ENCODE results near the gene GLTP.

Gene GLTP

GRCh38 chr12:109821968-109822367 is 58.4 kb downstream of the GLTP start:
- no peaks in the 10 kb centered on the region for H3K4me1 Mint-ChIP-seq
- no peak for TF ChIP-seq CTCF (IDR thresholded peaks at IDR 0.05; ENCODE audit: unreplicated experiment in 3 of 3)
- peaks cover 11% of the 10 kb centered on the region for H3K27me3 Mint-ChIP-seq (ENCODE audit: low read depth)
- no peak overlapping the region for H3K27ac Mint-ChIP-seq
- no peaks in the 10 kb centered on the region for H3K9me3 Mint-ChIP-seq
- H3K4me3 Mint-ChIP-seq = no peak overlapping the region
- no peaks in the 10 kb centered on the region for H3K36me3 Mint-ChIP-seq (ENCODE audit: low read depth)

DNA sequence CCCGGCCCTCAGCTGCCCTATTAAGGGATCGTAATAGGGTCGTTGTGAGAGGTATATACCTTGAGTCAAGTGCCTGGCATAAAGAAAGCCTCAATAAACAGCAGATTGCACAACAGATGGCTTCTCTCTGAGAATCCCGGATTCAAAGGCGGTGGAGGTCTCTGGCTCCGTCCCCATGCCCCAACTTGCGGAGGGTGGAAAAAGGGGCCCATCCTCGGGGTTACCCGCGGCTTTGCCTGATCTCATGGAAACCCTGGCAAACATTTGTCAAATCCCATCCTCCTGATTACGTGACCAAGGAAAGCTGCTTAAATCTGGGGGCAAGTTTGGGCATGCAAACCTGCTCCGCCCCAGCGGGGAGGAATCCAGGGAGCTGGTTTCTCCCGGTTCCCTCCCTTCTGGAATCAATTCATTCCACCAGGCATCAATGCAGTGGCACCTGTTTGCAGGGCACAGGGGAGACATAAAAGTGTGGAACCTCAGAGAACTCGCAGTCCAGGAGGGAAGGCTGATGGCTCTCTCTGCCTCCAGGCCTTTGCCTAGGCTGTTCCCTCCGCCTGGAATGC is 59.4 kb downstream of the GLTP start:
- no peak overlapping the region for H3K27ac Mint-ChIP-seq
- peaks cover 9% of the 10 kb centered on the region for H3K27me3 Mint-ChIP-seq (ENCODE audit: low read depth)
- H3K9me3 Mint-ChIP-seq = no peaks in the 10 kb centered on the region
- TF ChIP-seq CTCF (IDR thresholded peaks at IDR 0.05; ENCODE audit: unreplicated experiment in 3 of 3) = no peak
- no peaks in the 10 kb centered on the region for H3K36me3 Mint-ChIP-seq (ENCODE audit: low read depth)
- H3K4me3 Mint-ChIP-seq = no peak overlapping the region
- no peaks in the 10 kb centered on the region for H3K4me1 Mint-ChIP-seq

DNA sequence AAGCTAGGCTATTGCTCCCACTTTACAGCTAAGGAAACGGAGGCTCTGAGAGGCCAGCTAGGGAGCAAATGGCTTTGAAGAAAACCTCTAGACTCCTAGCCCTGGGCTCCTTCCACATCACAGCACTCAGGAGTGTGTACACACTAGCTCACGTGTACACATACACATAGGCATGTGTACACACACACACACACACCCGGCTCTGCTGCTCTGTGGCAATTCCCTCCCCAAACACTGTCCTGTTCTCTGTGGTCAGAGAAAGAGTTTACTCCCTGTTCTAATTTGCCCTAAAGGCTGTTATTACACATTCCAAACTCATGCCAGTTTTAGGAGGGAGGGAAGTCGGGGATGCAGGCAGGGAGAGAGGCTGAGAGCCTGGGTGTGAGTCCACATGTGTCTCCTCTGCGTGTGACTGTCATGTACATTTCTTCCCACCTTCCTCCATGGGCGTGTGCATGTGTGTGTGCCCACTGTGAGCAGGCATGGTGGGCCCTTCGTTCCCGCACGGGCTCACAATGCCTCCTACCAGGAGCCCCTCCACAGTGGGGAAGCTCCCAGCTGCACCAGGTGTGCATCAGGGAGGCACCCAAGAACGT is 61.3 kb downstream of the GLTP start:
- Mint-ChIP-seq H3K4me3 (no peak overlapping the region), H3K27ac (no peak overlapping the region), H3K36me3 (ENCODE audit: low read depth) (no peaks in the 10 kb centered on the region), H3K27me3 (ENCODE audit: low read depth) (peaks cover 9% of the 10 kb centered on the region), H3K4me1 (no peaks in the 10 kb centered on the region), H3K9me3 (no peaks in the 10 kb centered on the region)
- no peak for TF ChIP-seq CTCF (IDR thresholded peaks at IDR 0.05; ENCODE audit: unreplicated experiment in 3 of 3)

GRCh38 chr12:109818253-109818652 is 62.1 kb downstream of the GLTP start:
- no peaks in the 10 kb centered on the region for H3K36me3 Mint-ChIP-seq (ENCODE audit: low read depth)
- no peak overlapping the region for H3K27ac Mint-ChIP-seq
- no peak overlapping the region for H3K4me3 Mint-ChIP-seq
- no peaks in the 10 kb centered on the region for H3K4me1 Mint-ChIP-seq
- H3K27me3 Mint-ChIP-seq (ENCODE audit: low read depth) = peaks cover 7% of the 10 kb centered on the region
- TF ChIP-seq CTCF (IDR thresholded peaks at IDR 0.05; ENCODE audit: unreplicated experiment in 3 of 3) = no peak
- H3K9me3 Mint-ChIP-seq = no peaks in the 10 kb centered on the region

- no peaks in the 10 kb centered on the region for H3K4me1 Mint-ChIP-seq
- H3K9me3 Mint-ChIP-seq = no peaks in the 10 kb centered on the region
- no peaks in the 10 kb centered on the region for H3K36me3 Mint-ChIP-seq (ENCODE audit: low read depth)
- TF ChIP-seq CTCF (IDR thresholded peaks at IDR 0.05; ENCODE audit: unreplicated experiment in 3 of 3) = no peak
- H3K27me3 Mint-ChIP-seq (ENCODE audit: low read depth) = peaks cover 6% of the 10 kb centered on the region
- no peak overlapping the region for H3K27ac Mint-ChIP-seq
- no peak overlapping the region for H3K4me3 Mint-ChIP-seq
These were observed 62.6 kb downstream of the GLTP start for GRCh38 chr12:109817627-109818231.

GRCh38 chr12:109816870-109817269 is 63.5 kb downstream of the GLTP start:
- no peak for TF ChIP-seq CTCF (IDR thresholded peaks at IDR 0.05; ENCODE audit: unreplicated experiment in 3 of 3)
- Mint-ChIP-seq H3K36me3 (ENCODE audit: low read depth) (no peaks in the 10 kb centered on the region), H3K27me3 (ENCODE audit: low read depth) (peaks cover 6% of the 10 kb centered on the region), H3K4me1 (no peaks in the 10 kb centered on the region), H3K27ac (no peak overlapping the region), H3K9me3 (no peaks in the 10 kb centered on the region), H3K4me3 (no peak overlapping the region)

Data from nephron (organoid).